Left lung (tissue), 10 donors: ENCODE data around the gene PLB1. TPM values are rescaled to one million over a fixed set of nuclear protein-coding genes. Genes with fewer than 3 reads are reported as not detected.

Experiments used
- ATAC-seq: fragments of 200-7000 bp; cut with Tn5 transposase; one replicate; pipeline ENCODE4 v1.9.1; 2020; ENCODE audit warnings: moderate library complexity
- DNase-seq, 4 donors: peaks; one replicate each; pipeline ENCODE4 v3.0.0-alpha.2; 2013 to 2020
- H3K27ac ChIP-seq, 2 donors: fragments of 200-600 bp; sonication (generic) in 1 of 2; one replicate each; pipeline versions ENCODE4 v1.5.0 to v1.8.0; 2020 to 2021
- H3K27me3 ChIP-seq, 2 donors: fragments of 200-600 bp; sonication (generic) in 1 of 2; one replicate each; pipeline versions ENCODE4 v1.5.0 to v1.8.0; 2020 to 2021
- H3K36me3 ChIP-seq, 2 donors: fragments of 200-600 bp; sonication (generic) in 1 of 2; one replicate each; pipeline versions ENCODE4 v1.5.0 to v1.8.0; 2020 to 2021
- H3K4me1 ChIP-seq, 2 donors: fragments of 200-600 bp; one replicate each; pipeline ENCODE4 v1.8.0; 2021
- H3K4me3 ChIP-seq, 2 donors: fragments of 200-600 bp; sonication (generic) in 1 of 2; one replicate each; pipeline versions ENCODE4 v1.5.0 to v1.8.0; 2020 to 2021; ENCODE audit warnings: mild to moderate bottlenecking in 1 of 2
- H3K9me3 ChIP-seq, 2 donors: fragments of 200-600 bp; sonication (generic) in 1 of 2; one replicate each; pipeline versions ENCODE4 v1.5.0 to v1.8.0; 2020 to 2021
- intact Hi-C, 2 donors: fragments of 100-400 bp; cut with DNase I; formaldehyde crosslinking; loops; one replicate each; pipeline versions ENCODE4 v1.11.2 to v1.14.2; 2022
- polyA plus RNA-seq, 6 donors: library from polyadenylated mRNA; unstranded; fragments of 120-200 nt; gene quantifications; one replicate each; pipeline ENCODE4 v1.2.1, GENCODE V29; 2013; ENCODE audit not compliant: insufficient read length in 6 of 6
- total RNA-seq, 2 donors: library from RNA; stranded (reverse); fragmentation: NEBNext Ultra II Directional; extraction: Animal tissue kit (Norgen Biotek cat#: 25700); gene quantifications; one replicate each; pipeline ENCODE4 v1.2.1, GENCODE V29; 2021
- TF ChIP-seq, protein P1 (sequence below), 2 donors: fragments of 200-600 bp; sonication (generic) in 1 of 2; IDR thresholded peaks; one replicate each; pipeline versions ENCODE4 v1.5.0 to v1.8.0; 2021; ENCODE audit warnings: antibody characterized with exemption in 2 of 2
- donor health status: DM: no; HTN: yes; CAD: no.
- donor health status: DM: no; HTN: no; CAD: no.

PLB1 gene
- total and polyA plus RNA-seq, 8 donors: 0.94 to 6.8 (median 1.9) TPM

- TF ChIP-seq, protein P1, sequence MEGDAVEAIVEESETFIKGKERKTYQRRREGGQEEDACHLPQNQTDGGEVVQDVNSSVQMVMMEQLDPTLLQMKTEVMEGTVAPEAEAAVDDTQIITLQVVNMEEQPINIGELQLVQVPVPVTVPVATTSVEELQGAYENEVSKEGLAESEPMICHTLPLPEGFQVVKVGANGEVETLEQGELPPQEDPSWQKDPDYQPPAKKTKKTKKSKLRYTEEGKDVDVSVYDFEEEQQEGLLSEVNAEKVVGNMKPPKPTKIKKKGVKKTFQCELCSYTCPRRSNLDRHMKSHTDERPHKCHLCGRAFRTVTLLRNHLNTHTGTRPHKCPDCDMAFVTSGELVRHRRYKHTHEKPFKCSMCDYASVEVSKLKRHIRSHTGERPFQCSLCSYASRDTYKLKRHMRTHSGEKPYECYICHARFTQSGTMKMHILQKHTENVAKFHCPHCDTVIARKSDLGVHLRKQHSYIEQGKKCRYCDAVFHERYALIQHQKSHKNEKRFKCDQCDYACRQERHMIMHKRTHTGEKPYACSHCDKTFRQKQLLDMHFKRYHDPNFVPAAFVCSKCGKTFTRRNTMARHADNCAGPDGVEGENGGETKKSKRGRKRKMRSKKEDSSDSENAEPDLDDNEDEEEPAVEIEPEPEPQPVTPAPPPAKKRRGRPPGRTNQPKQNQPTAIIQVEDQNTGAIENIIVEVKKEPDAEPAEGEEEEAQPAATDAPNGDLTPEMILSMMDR (IDR thresholded peaks at IDR 0.05): no peak
- Histone ChIP-seq H3K27me3 (no peaks in the 10 kb centered on the region), H3K4me1 (peaks cover 10 to 26% of the 10 kb centered on the region in 2 donors), H3K36me3 (no peaks in the 10 kb centered on the region), H3K27ac (no peak overlapping the region), H3K4me3 (no peak overlapping the region), H3K9me3 (no peaks in the 10 kb centered on the region)
- no peak for ATAC-seq
- no peak for DNase-seq
- intact Hi-C loops: no loop called here
Measured at GRCh38 chr2:28684142-28684858, 188.4 kb downstream of the PLB1 start.

DNA sequence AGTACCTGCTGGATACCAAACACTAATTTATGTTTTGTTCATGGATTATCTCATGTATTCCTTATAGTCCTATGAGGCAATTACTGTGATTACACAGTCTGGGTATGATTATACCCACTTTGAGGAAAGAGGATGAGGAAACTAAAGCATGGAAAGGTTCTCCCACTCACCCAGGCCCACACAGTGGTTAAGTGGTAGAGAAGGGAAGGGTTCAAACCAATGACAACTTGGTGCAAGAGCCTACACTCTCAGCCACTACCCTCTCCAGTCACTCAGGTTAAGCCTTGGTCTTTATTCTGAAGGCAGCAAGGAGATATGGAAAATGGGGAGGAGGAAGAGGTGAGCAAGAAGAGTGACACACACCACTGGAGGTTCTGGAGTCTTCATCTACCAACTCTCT is 191.3 kb downstream of the PLB1 start:
- H3K36me3 ChIP-seq: no peaks in the 10 kb centered on the region
- no peak overlapping the region for H3K4me3 ChIP-seq
- TF ChIP-seq, protein P1 (IDR thresholded peaks at IDR 0.05): no peak
- intact Hi-C loops: no loop called here
- DNase-seq (no peak), ATAC-seq (no peak)
- H3K27ac ChIP-seq: no peak overlapping the region
- H3K4me1 ChIP-seq: peaks cover 9% of the 10 kb centered on the region in 2 donors
- H3K9me3 ChIP-seq: no peaks in the 10 kb centered on the region
- H3K27me3 ChIP-seq: no peaks in the 10 kb centered on the region

DNA sequence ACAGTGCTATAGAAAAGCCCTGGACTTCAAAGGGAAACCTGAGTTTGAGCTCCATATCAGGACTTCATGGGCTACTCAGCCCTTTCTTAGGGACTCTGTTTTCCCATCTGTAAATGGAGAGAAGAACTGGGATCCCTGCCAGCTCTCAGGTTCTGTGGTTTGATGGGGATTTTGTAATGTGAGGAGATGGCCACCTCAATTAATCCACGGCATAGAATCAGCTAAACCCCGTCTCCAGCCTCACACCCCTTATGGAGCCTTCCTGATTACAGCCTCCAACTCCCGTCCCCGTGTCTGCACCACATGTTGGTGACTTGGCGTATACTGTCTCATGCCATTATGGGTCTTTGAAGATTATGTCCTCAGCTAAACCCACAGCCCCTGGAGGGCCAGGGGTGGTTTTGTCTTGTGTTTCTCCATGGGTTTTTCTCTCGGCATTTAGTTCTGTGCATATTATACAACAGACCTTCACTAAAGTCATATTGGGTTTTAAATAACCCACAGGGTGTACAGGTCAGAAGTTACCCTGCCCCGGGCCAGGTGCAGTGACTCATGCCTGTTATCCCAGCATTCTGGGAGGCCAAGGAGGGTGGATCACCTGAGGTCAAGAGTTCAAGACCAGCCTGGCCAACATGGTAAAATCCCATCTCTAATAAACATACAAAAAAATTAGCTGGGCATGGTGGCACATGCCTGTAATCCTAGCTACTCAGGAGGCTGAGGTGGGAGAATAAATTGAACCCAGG is 192.0 kb downstream of the PLB1 start:
- no peak for ATAC-seq
- Histone ChIP-seq H3K27ac (no peak overlapping the region), H3K4me1 (peaks cover 7 to 9% of the 10 kb centered on the region in 2 donors), H3K4me3 (no peak overlapping the region), H3K9me3 (no peaks in the 10 kb centered on the region), H3K27me3 (no peaks in the 10 kb centered on the region), H3K36me3 (no peaks in the 10 kb centered on the region)
- no peak for DNase-seq
- TF ChIP-seq, protein P1 (IDR thresholded peaks at IDR 0.05): no peak
- intact Hi-C loops: no loop called here

GRCh38 chr2:28688818-28689217 is 193.0 kb downstream of the PLB1 start:
- Histone ChIP-seq H3K36me3 (no peaks in the 10 kb centered on the region), H3K27ac (no peak overlapping the region), H3K4me3 (no peak overlapping the region), H3K27me3 (no peaks in the 10 kb centered on the region), H3K4me1 (peaks cover 0 to 6% of the 10 kb centered on the region in 2 donors), H3K9me3 (no peaks in the 10 kb centered on the region)
- intact Hi-C loops: no loop called here
- TF ChIP-seq, protein P1 (IDR thresholded peaks at IDR 0.05): no peak
- DNase-seq: no peak
- no peak for ATAC-seq

DNA sequence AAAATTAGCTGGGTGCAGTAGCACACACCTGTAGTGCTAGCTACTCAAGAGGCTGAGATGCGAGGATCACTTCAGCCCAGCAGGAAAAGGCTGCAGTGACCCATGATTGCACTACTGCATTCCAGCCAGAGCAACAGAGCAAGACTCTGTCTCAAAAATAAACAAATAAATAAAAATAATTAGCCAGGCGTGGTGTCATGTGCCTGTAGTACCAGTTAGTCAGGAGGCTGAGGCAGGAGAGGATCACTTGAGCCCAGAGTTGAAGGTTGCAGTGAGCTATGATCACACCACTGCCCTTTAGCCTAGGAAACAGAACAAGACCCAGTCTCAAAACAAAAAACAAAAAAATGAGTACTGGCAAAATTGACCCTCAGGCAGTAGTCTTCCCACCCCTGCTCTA is 193.9 kb downstream of the PLB1 start:
- H3K27me3 ChIP-seq: no peaks in the 10 kb centered on the region
- H3K4me1 ChIP-seq: peaks cover 0 to 6% of the 10 kb centered on the region in 2 donors
- TF ChIP-seq, protein P1 (IDR thresholded peaks at IDR 0.05): no peak
- no peak for DNase-seq
- no peaks in the 10 kb centered on the region for H3K36me3 ChIP-seq
- no peak overlapping the region for H3K4me3 ChIP-seq
- no peak overlapping the region for H3K27ac ChIP-seq
- intact Hi-C loops: no loop called here
- no peaks in the 10 kb centered on the region for H3K9me3 ChIP-seq
- no peak for ATAC-seq
